Measurements from ENCODE around the gene RBM46.
"Not testable (repeated sequence)": the region's sequence is repeated elsewhere in the genome, so short reads cannot be mapped to it uniquely, and the experiment has no call there.

Gene RBM46

GRCh38 chr4:154838694-154839093 lies 57.6 kb downstream of the RBM46 start:
- DNase-seq, result no peak

DNA sequence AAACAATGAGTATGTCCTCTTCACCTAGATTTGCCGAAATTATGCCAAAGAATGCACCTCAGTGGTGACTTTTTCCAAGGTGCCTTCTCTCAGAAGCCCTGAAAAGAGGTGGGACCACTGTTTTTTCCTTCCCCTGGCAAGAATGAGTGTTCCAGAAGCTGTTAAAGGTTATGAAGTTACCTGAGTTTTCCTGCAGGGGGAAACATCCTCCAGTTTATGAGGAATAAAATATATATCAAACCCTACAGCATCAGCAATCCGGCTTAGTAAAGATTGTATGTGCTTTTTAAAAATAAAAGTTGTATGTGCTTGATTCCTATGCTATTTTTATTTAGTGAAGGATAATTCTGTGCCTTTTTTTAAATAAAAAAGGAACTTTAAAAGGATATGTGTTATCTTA lies 73.3 kb downstream of the RBM46 start:
- DNase-seq, result peak in 1 of 2 experiments; percentile 20

DNA sequence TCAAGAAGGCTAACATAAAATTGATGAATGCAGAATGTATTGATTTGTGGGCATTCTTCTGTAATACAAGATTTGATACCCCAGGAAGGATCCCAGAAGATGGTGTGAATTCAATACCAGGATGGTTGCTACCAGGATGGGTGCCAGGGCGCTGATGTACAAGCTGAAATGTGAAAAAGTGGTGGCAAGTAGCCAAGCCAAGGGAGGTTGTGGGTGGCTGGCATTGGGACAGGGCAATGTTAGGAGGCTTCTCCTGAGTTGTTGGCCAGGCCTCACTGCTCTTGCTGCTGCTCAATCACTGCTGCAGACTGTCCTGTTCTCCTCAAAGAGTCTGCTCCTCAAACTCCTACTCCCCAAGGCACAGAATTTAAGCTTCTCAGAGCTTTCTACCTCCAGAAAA lies 77.1 kb downstream of the RBM46 start:
- no peak for DNase-seq

DNA sequence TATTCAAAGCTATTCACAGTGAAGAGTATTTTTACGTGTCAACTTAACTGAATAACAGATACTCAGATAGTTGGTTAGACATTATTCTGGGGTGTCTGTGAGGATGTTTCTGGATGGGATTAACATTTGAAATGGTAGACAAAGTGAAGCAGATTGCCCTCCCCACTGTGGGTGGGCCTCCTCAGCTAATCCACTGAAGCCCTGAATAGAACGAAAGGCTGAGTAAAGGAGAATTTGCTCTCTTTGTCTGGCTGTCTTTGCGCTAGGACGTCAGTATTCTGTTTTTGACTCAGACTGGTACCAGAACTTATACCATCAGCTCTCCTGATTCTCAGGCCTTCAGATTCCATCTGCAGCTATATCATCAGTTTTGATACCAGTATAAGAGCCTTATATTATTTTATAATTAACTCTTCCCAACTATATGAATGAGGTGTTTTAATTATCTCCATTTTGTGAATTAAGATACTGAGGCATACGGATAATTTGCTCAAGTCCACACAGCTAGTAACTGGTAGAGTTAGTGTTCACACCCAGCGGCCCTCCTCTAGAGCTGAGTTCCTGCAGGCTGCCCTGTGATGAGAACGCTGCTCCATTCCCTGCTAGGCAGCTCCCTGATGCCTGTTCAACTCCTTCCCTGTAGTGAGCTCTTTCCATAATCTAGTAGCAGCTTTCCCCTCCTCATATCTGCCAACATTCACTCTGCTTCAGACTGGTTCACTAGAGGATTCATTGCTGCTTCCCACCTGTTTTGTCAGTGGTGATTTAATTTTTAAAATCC lies 87.5 kb downstream of the RBM46 start:
- no peak for DNase-seq

DNA sequence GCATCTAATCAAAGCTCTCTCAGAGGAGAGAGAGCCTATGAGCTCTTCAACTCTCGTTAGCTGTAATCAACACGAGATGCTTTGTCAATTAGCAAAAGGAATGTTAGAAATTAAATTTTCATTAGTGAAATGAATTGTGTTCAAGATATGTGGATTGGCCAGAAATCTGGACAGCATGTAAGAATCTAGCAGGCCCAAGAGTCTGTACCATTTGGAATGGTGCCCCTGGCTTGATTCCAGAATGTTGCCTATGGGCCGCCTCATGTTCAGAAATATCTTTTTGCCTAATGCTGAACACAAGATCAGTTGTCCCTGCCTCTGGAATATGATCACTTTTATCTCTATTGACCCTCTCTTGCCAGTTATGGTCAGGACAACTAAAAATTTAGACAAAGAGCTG lies 88.2 kb downstream of the RBM46 start:
- DNase-seq, result no peak

GRCh38 chr4:154872198-154872597 lies 91.1 kb downstream of the RBM46 start:
- DNase-seq, result no peak

DNA sequence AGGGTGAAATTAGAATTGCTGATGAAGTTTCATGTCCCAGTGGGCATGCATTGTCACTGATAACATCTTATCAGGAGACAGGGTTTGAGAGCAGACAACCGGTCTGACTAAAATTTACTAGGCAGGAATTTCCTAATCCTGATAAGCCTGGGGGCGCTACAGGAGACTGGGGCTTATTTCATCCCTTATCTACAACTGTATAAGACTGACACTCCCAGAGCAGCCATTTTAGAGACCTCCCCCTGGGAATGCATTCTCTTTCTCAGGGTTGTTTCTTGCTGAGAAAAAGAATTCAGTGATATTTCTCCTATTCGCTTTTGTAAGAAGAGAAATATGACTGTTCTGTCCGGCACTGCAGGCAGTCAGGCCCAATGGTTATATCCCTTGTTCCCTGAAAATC lies 93.0 kb downstream of the RBM46 start:
- not testable (repeated sequence) for DNase-seq

GRCh38 chr4:154877110-154877760 lies 96.2 kb downstream of the RBM46 start:
- DNase-seq, result no peak

Data from NCI-H526 (cell line).